Measurements from ENCODE around the gene TAS2R41. TPM values are rescaled to one million over a fixed set of nuclear protein-coding genes. Genes with fewer than 3 reads are reported as not detected.
A peak's percentile ranks its signal among the peaks of the same experiment; 100 is the strongest.

TAS2R41 gene
- total RNA-seq, result under 1 TPM in 2 of 6 donors, not detected in 4; 0.46 to 0.54 TPM

DNA sequence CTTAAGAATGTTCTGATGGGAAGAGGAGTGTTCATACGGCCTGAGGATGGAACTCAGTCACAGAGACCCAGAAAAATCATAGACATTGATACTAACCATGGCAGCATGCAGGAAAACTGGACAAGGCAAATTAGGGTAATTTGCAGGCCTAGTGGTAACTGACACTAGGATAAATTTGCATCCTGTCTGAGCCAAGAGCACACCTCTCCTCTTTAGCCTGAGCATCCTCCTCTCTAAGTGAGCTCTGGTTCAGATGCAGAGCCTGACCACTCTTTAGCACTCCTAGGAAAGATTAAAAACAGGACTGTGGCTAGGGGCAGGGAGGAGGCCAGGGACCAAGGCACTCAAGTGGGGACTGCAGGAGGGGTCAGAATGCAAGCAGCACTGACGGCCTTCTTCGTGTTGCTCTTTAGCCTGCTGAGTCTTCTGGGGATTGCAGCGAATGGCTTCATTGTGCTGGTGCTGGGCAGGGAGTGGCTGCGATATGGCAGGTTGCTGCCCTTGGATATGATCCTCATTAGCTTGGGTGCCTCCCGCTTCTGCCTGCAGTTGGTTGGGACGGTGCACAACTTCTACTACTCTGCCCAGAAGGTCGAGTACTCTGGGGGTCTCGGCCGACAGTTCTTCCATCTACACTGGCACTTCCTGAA is at the start of gene TAS2R41:
TAS2R41 (plus strand) TSS at position 373 of the 650 bp plus-strand sequence; CDS start at position 373, 0 bp downstream.
- Histone ChIP-seq H3K27ac (no peak within 1 kb of the TSS), H3K4me1 (no peaks in the 10 kb centered on the region), H3K4me3 (no peak within 1 kb of the TSS), H3K27me3 (no peaks in the 10 kb centered on the region), H3K36me3 (no peaks in the 10 kb centered on the region), H3K9me3 (no peaks in the 10 kb centered on the region)
- WGBS, 2 donors, result 77 to 85% methylated on average over 6 to 10 of the region's 10 CpGs
- ATAC-seq (ENCODE audit: low FRiP score in 2 of 2) (no peak), DNase-seq (no peak)
- no peak for TF ChIP-seq POLR2A (IDR thresholded peaks at IDR 0.05)
- no peak for TF ChIP-seq EP300 (IDR thresholded peaks at IDR 0.05)
- TF ChIP-seq CTCF (IDR thresholded peaks at IDR 0.05), result no peak
- no peak for TF ChIP-seq POLR2AphosphoS5 (IDR thresholded peaks at IDR 0.05)

GRCh38 chr7:143429770-143430698 is 47.6 kb upstream of the TAS2R41 start:
- ATAC-seq (ENCODE audit: low FRiP score in 2 of 2), result peak in 1 of 2 donors; percentile 58
- WGBS, 2 donors, result 77 to 82% methylated on average over 10 of the region's 10 CpGs

GRCh38 chr7:143431109-143431508 is 46.6 kb upstream of the TAS2R41 start:
- Histone ChIP-seq H3K27ac (no peak overlapping the region), H3K36me3 (no peaks in the 10 kb centered on the region), H3K4me1 (no peaks in the 10 kb centered on the region), H3K9me3 (no peaks in the 10 kb centered on the region), H3K4me3 (no peak overlapping the region), H3K27me3 (no peaks in the 10 kb centered on the region)
- no peak for TF ChIP-seq CTCF (IDR thresholded peaks at IDR 0.05)
- no peak for TF ChIP-seq EP300 (IDR thresholded peaks at IDR 0.05)
- no peak for TF ChIP-seq POLR2A (IDR thresholded peaks at IDR 0.05)
- TF ChIP-seq POLR2AphosphoS5 (IDR thresholded peaks at IDR 0.05), result no peak
- WGBS, 2 donors, result 68 to 73% methylated on average over 2 of the region's 2 CpGs
- DNase-seq (no peak), ATAC-seq (ENCODE audit: low FRiP score in 2 of 2) (no peak)

More at GRCh38 chr7:143429770-143430698, 47.6 kb upstream of the TAS2R41 start:
- Histone ChIP-seq H3K4me1 (no peaks in the 10 kb centered on the region), H3K36me3 (no peaks in the 10 kb centered on the region), H3K4me3 (no peak overlapping the region), H3K27ac (no peak overlapping the region), H3K27me3 (no peaks in the 10 kb centered on the region), H3K9me3 (no peaks in the 10 kb centered on the region)
- no peak for TF ChIP-seq POLR2AphosphoS5 (IDR thresholded peaks at IDR 0.05)
- TF ChIP-seq POLR2A (IDR thresholded peaks at IDR 0.05), result no peak
- no peak for TF ChIP-seq CTCF (IDR thresholded peaks at IDR 0.05)
- TF ChIP-seq EP300 (IDR thresholded peaks at IDR 0.05), result no peak
- no peak for DNase-seq

- Histone ChIP-seq H3K27me3 (no peaks in the 10 kb centered on the region), H3K27ac (no peak overlapping the region), H3K4me1 (no peaks in the 10 kb centered on the region), H3K4me3 (no peak overlapping the region), H3K36me3 (no peaks in the 10 kb centered on the region), H3K9me3 (no peaks in the 10 kb centered on the region)
- 67 to 79% methylated on average over 4 of the region's 4 CpGs for WGBS, 2 donors
- TF ChIP-seq CTCF (IDR thresholded peaks at IDR 0.05) (no peak), POLR2AphosphoS5 (IDR thresholded peaks at IDR 0.05) (no peak), POLR2A (IDR thresholded peaks at IDR 0.05) (no peak), EP300 (IDR thresholded peaks at IDR 0.05) (no peak)
- DNase-seq (no peak), ATAC-seq (ENCODE audit: low FRiP score in 2 of 2) (no peak)
These were observed 43.9 kb upstream of the TAS2R41 start for GRCh38 chr7:143433759-143434158.
